HEK293 (cell line): ENCODE measurements around the gene HDHD3.

Source experiments
- CTCF ChIA-PET: fragments of 350-600 bp; formaldehyde crosslinking; extraction: SDS; loops from one replicate; lab custom pipeline; 2021; ENCODE audit warnings: antibody characterized with exemption; lab: Yijun Ruan, JAX
- POLR2A ChIA-PET: fragments of 300-600 bp; formaldehyde crosslinking; extraction: SDS; loops from one replicate; lab custom pipeline; 2020; ENCODE audit warnings: antibody characterized with exemption, inconsistent platforms; lab: Yijun Ruan, JAX
- H3K27ac ChIP-seq: fragments of 200-500 bp; sonication (Bioruptor generic); 2 replicates; pipeline ENCODE4 v1.5.1; 2014; ENCODE audit warnings: low read depth, low read length, control low read depth, inconsistent platforms; ENCODE audit errors: extremely low read depth
- H3K36me3 ChIP-seq, 2 experiments: fragments of 200-500 bp in 1 of 2; sonication (Bioruptor generic) in 1 of 2; 1 replicate in 1 of 2; 2 replicates in 1 of 2; pipeline ENCODE4 v1.5.1; 2014 to 2017; ENCODE audit warnings: inconsistent platforms in 2 of 2, low read length in 2 of 2; ENCODE audit not compliant: control insufficient read depth in 2 of 2, insufficient read depth in 1 of 2
- H3K4me1 ChIP-seq: fragments of 200-500 bp; sonication (Bioruptor generic); 2 replicates; pipeline ENCODE4 v1.5.1; 2014; ENCODE audit warnings: mild to moderate bottlenecking, low read length, inconsistent platforms; ENCODE audit not compliant: control insufficient read depth, insufficient read depth
- H3K4me3 ChIP-seq: 2 replicates; pipeline ENCODE4 v1.5.1; 2011; ENCODE audit warnings: low read depth, mild to moderate bottlenecking, control low read depth, low read length, moderate library complexity
- H3K9me3 ChIP-seq: fragments of 200-500 bp; sonication (Bioruptor generic); 2 replicates; pipeline ENCODE4 v1.5.1; 2014; ENCODE audit warnings: low read depth, low read length, inconsistent platforms; ENCODE audit not compliant: control insufficient read depth, insufficient read depth
- FEZF1 ChIP-seq: fragments of 450-650 bp; formaldehyde crosslinking; IDR thresholded peaks from 2 replicates; pipeline ENCODE4 v1.5.1; 2016; ENCODE audit warnings: missing biosample characterization, missing genetic modification characterization
- KLF1 ChIP-seq: fragments of 450-650 bp; formaldehyde crosslinking; IDR thresholded peaks from 2 replicates; pipeline ENCODE4 v1.5.1; 2016; ENCODE audit warnings: missing biosample characterization, missing genetic modification characterization
- KLF7 ChIP-seq: fragments of 450-650 bp; formaldehyde crosslinking; IDR thresholded peaks from 2 replicates; pipeline ENCODE4 v1.5.1; 2016; ENCODE audit warnings: missing biosample characterization, missing genetic modification characterization, borderline replicate concordance
- ZEB2 ChIP-seq: fragments of 450-650 bp; formaldehyde crosslinking; IDR thresholded peaks from 2 replicates; pipeline ENCODE4 v1.5.1; 2016; ENCODE audit warnings: missing biosample characterization, missing genetic modification characterization
- ZFHX2 ChIP-seq: fragments of 450-650 bp; formaldehyde crosslinking; conservative IDR thresholded peaks from 2 replicates; pipeline ENCODE4 v1.5.1; 2016; ENCODE audit warnings: missing biosample characterization, missing genetic modification characterization
- ZFP3 ChIP-seq: fragments of 450-650 bp; formaldehyde crosslinking; IDR thresholded peaks from 2 replicates; pipeline ENCODE4 v1.5.1; 2016; ENCODE audit warnings: low read depth, missing biosample characterization, missing genetic modification characterization
- ZNF121 ChIP-seq: fragments of 450-650 bp; formaldehyde crosslinking; IDR thresholded peaks from 2 replicates; pipeline ENCODE4 v1.5.1; 2016; ENCODE audit warnings: missing biosample characterization, missing genetic modification characterization
- ZNF157 ChIP-seq: fragments of 450-650 bp; formaldehyde crosslinking; IDR thresholded peaks from 2 replicates; pipeline ENCODE4 v1.5.1; 2016; ENCODE audit warnings: missing biosample characterization, missing genetic modification characterization
- ZNF19 ChIP-seq: fragments of 450-650 bp; formaldehyde crosslinking; IDR thresholded peaks from 2 replicates; pipeline ENCODE4; 2016; ENCODE audit warnings: missing biosample characterization, missing genetic modification characterization, low read depth
- ZNF211 ChIP-seq: fragments of 450-650 bp; formaldehyde crosslinking; IDR thresholded peaks from 2 replicates; pipeline ENCODE4 v1.5.1; 2016; ENCODE audit warnings: low read depth, missing biosample characterization, missing genetic modification characterization
- ZNF23 ChIP-seq: fragments of 450-650 bp; formaldehyde crosslinking; IDR thresholded peaks from 2 replicates; pipeline ENCODE4 v1.5.1; 2016; ENCODE audit warnings: missing biosample characterization, missing genetic modification characterization, borderline replicate concordance
- ZNF292 ChIP-seq: fragments of 450-650 bp; formaldehyde crosslinking; IDR thresholded peaks from 2 replicates; pipeline ENCODE4 v1.5.1; 2016; ENCODE audit warnings: low read depth, missing biosample characterization, missing genetic modification characterization, borderline replicate concordance
- ZNF391 ChIP-seq: fragments of 450-650 bp; formaldehyde crosslinking; IDR thresholded peaks from 2 replicates; pipeline ENCODE4 v1.5.1; 2016; ENCODE audit warnings: low read depth, missing biosample characterization, missing genetic modification characterization, borderline replicate concordance
- ZNF513 ChIP-seq: fragments of 450-650 bp; IDR thresholded peaks from 2 replicates; pipeline ENCODE4 v1.5.1; 2018; ENCODE audit warnings: missing biosample characterization, missing genetic modification characterization
- ZNF555 ChIP-seq: fragments of 450-650 bp; formaldehyde crosslinking; conservative IDR thresholded peaks from 2 replicates; pipeline ENCODE4 v1.5.1; 2017; ENCODE audit warnings: missing biosample characterization, mild to moderate bottlenecking, missing genetic modification characterization, inconsistent platforms
- ZNF626 ChIP-seq: fragments of 450-650 bp; sonication (Bioruptor Pico); formaldehyde crosslinking; IDR thresholded peaks from 2 replicates; pipeline ENCODE4 v1.5.1; 2018; ENCODE audit warnings: missing biosample characterization, missing genetic modification characterization, inconsistent platforms
- ZNF654 ChIP-seq: fragments of 450-650 bp; formaldehyde crosslinking; IDR thresholded peaks from 2 replicates; pipeline ENCODE4 v1.5.1; 2016; ENCODE audit warnings: low read depth, missing biosample characterization, missing genetic modification characterization
- ZNF692 ChIP-seq: fragments of 450-650 bp; formaldehyde crosslinking; IDR thresholded peaks from 2 replicates; pipeline ENCODE4 v1.5.1; 2016; ENCODE audit warnings: missing biosample characterization, missing genetic modification characterization
- ZNF777 ChIP-seq: fragments of 450-650 bp; formaldehyde crosslinking; IDR thresholded peaks from 2 replicates; pipeline ENCODE4 v1.5.1; 2017; ENCODE audit warnings: missing biosample characterization, missing genetic modification characterization, borderline replicate concordance
- TF ChIP-seq, protein P1 (sequence below): fragments of 450-650 bp; formaldehyde crosslinking; IDR thresholded peaks from 2 replicates; pipeline ENCODE4 v1.5.1; 2016; ENCODE audit warnings: missing biosample characterization, missing genetic modification characterization
- TF ChIP-seq, protein P2 (sequence below): fragments of 450-650 bp; formaldehyde crosslinking; IDR thresholded peaks from 2 replicates; pipeline ENCODE4 v1.5.1; 2016; ENCODE audit warnings: missing biosample characterization, missing genetic modification characterization
- TF ChIP-seq, protein P3 (sequence below): fragments of 450-650 bp; formaldehyde crosslinking; IDR thresholded peaks from 2 replicates; pipeline ENCODE4 v1.5.1; 2016; ENCODE audit warnings: missing biosample characterization, missing genetic modification characterization
- TF ChIP-seq, protein P4 (sequence below): fragments of 450-650 bp; formaldehyde crosslinking; IDR thresholded peaks from 2 replicates; pipeline ENCODE4 v1.5.1; 2017; ENCODE audit warnings: missing biosample characterization, missing genetic modification characterization

HDHD3 gene

DNA sequence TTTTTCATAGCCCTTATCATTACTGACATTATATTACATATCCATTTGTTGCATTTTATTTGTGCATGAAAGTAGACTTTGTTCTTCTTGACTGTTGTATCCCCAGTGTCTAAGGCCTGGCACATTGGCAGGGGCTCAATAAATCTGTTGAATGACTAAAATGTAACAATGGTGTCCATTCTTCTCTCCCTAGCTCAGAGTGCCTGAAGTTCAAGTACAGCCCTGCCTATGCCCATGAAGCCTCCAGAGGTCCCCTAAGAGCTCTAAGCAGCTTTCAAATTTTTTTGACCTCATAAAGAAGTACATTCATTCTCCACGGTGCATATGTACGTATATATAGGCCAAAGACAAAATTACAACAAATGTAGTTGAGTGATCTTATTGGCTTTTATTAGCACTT, 31.6 kb downstream of the HDHD3 start:
- TF ChIP-seq ZNF626 (no peak), ZNF23 (tag by site-specific recombination) (no peak), ZNF777 (tag by site-specific recombination) (no peak), ZNF121 (no peak), ZEB2 (no peak)
- TF ChIP-seq, protein P1, sequence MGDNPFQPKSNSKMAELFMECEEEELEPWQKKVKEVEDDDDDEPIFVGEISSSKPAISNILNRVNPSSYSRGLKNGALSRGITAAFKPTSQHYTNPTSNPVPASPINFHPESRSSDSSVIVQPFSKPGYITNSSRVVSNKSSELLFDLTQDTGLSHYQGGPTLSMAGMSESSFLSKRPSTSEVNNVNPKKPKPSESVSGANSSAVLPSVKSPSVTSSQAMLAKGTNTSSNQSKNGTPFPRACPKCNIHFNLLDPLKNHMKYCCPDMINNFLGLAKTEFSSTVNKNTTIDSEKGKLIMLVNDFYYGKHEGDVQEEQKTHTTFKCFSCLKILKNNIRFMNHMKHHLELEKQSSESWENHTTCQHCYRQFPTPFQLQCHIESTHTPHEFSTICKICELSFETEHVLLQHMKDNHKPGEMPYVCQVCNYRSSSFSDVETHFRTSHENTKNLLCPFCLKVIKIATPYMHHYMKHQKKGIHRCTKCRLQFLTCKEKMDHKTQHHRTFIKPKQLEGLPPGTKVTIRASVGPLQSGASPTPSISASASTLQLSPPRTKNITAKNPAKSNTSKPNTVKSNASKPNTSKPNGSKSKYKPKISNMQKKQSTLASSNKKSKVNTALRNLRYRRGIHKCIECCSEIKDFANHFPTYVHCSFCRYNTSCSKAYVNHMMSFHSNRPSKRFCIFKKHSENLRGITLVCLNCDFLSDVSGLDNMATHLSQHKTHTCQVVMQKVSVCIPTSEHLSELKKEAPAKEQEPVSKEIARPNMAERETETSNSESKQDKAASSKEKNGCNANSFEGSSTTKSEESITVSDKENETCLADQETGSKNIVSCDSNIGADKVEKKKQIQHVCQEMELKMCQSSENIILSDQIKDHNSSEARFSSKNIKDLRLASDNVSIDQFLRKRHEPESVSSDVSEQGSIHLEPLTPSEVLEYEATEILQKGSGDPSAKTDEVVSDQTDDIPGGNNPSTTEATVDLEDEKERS (tag by site-specific recombination), result no peak
- TF ChIP-seq, protein P2, sequence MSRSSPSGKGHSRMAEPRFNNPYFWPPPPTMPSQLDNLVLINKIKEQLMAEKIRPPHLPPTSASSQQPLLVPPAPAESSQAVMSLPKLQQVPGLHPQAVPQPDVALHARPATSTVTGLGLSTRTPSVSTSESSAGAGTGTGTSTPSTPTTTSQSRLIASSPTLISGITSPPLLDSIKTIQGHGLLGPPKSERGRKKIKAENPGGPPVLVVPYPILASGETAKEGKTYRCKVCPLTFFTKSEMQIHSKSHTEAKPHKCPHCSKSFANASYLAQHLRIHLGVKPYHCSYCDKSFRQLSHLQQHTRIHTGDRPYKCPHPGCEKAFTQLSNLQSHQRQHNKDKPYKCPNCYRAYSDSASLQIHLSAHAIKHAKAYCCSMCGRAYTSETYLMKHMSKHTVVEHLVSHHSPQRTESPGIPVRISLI (tag by site-specific recombination), result no peak
- Histone ChIP-seq H3K4me1 (peaks cover 3% of the 10 kb centered on the region; the same call in 1 of the 2 replicates), H3K9me3 (no peaks in the 10 kb centered on the region), H3K36me3 (no peaks in the 10 kb centered on the region), H3K27ac (no peak overlapping the region), H3K4me3 (no peak overlapping the region)
- ChIA-PET POLR2A (no interaction called here), CTCF (interaction anchor here (0.6 kb wide), 1 partner anchor 448 kb away, joined by 3 read pairs; no protein-coding TSS in a partner anchor)

- ChIA-PET POLR2A (interaction anchor here (1.0 to 1.1 kb wide), 3 partner anchors 61 to 69 kb away, joined by 3 to 5 read pairs (median 4); partner anchors contain the start of genes C9orf43, CDC26, POLE3 and PRPF4), CTCF (interaction anchor here (0.6 to 0.7 kb wide), 2 partner anchors 59 to 66 kb away, joined by 3 to 4 read pairs; no protein-coding TSS in a partner anchor)
- H3K27ac ChIP-seq, result peak overlapping the region; percentile 34
- TF ChIP-seq FEZF1 (tag by site-specific recombination) (no peak), ZNF23 (tag by site-specific recombination) (no peak), ZNF211 (tag by site-specific recombination) (no peak), KLF7 (tag by site-specific recombination) (no peak), ZNF157 (tag by site-specific recombination) (no peak), ZNF19 (tag by site-specific recombination) (no peak), ZFHX2 (tag by site-specific recombination) (no peak), ZNF391 (tag by site-specific recombination) (no peak), ZNF292 (no peak), ZFP3 (tag by site-specific recombination) (no peak), ZNF513 (no peak), ZNF654 (tag by site-specific recombination) (no peak), KLF1 (tag by site-specific recombination) (no peak), ZNF692 (peak; percentile 79), ZNF555 (tag by site-specific recombination) (no peak)
- TF ChIP-seq, protein P3, sequence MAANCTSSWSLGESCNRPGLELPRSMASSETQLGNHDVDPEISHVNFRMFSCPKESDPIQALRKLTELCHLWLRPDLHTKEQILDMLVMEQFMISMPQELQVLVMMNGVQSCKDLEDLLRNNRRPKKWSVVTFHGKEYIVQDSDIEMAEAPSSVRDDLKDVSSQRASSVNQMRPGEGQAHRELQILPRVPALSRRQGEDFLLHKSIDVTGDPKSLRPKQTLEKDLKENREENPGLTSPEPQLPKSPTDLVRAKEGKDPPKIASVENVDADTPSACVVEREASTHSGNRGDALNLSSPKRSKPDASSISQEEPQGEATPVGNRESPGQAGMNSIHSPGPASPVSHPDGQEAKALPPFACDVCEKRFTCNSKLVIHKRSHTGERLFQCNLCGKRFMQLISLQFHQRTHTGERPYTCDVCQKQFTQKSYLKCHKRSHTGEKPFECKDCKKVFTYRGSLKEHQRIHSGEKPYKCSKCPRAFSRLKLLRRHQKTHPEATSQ, result no peak
- TF ChIP-seq, protein P4, sequence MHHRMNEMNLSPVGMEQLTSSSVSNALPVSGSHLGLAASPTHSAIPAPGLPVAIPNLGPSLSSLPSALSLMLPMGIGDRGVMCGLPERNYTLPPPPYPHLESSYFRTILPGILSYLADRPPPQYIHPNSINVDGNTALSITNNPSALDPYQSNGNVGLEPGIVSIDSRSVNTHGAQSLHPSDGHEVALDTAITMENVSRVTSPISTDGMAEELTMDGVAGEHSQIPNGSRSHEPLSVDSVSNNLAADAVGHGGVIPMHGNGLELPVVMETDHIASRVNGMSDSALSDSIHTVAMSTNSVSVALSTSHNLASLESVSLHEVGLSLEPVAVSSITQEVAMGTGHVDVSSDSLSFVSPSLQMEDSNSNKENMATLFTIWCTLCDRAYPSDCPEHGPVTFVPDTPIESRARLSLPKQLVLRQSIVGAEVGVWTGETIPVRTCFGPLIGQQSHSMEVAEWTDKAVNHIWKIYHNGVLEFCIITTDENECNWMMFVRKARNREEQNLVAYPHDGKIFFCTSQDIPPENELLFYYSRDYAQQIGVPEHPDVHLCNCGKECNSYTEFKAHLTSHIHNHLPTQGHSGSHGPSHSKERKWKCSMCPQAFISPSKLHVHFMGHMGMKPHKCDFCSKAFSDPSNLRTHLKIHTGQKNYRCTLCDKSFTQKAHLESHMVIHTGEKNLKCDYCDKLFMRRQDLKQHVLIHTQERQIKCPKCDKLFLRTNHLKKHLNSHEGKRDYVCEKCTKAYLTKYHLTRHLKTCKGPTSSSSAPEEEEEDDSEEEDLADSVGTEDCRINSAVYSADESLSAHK (tag by site-specific recombination), result no peak; the same call in 1 of the 2 replicates
These were observed 33.0 kb downstream of the HDHD3 start for GRCh38 chr9:113343732-113344231.

More at GRCh38 chr9:113343732-113344231, 33.0 kb downstream of the HDHD3 start:
- 0 out of 2 replicates have a peak, but pooled peaks cover 4% of the 10 kb centered on the region for H3K4me1 ChIP-seq
- no peaks in the 10 kb centered on the region for H3K36me3 ChIP-seq
- H3K4me3 ChIP-seq, result no peak overlapping the region
- H3K9me3 ChIP-seq, result no peaks in the 10 kb centered on the region
